GM19324 (cell line): ENCODE results near the gene PROM1.

Source experiments
- ATAC-seq: cut with Tn5 transposase; IDR thresholded peaks from one replicate; pipeline ENCODE4 v1.9.1; 2021; ENCODE audit warnings: mild to moderate bottlenecking, moderate library complexity; ENCODE audit not compliant: unreplicated experiment, low FRiP score

The PROM1 gene

GRCh38 chr4:16000708-16001483 is 82.9 kb downstream of the PROM1 start:
- ATAC-seq: no peak

- no peak for ATAC-seq
These were observed 87.0 kb downstream of the PROM1 start for GRCh38 chr4:15996773-15997172.

- no peak for ATAC-seq
These were observed 88.0 kb downstream of the PROM1 start for GRCh38 chr4:15995826-15996225.

- no peak for ATAC-seq
These were observed 91.7 kb downstream of the PROM1 start for GRCh38 chr4:15992167-15992485.

GRCh38 chr4:15990570-15991285 is 93.1 kb downstream of the PROM1 start:
- ATAC-seq: no peak

- no peak for ATAC-seq
These were observed 94.4 kb downstream of the PROM1 start for GRCh38 chr4:15989424-15989823.

GRCh38 chr4:15988222-15988621 is 95.6 kb downstream of the PROM1 start:
- ATAC-seq: no peak

- ATAC-seq: no peak
These were observed 96.9 kb downstream of the PROM1 start for GRCh38 chr4:15986907-15987306.

GRCh38 chr4:15983610-15984009 is 100.2 kb downstream of the PROM1 start:
- ATAC-seq: no peak

GRCh38 chr4:15982842-15983524 is 100.8 kb downstream of the PROM1 start:
- no peak for ATAC-seq

GRCh38 chr4:15976456-15977447 is 107.1 kb downstream of the PROM1 start:
- no peak for ATAC-seq

- ATAC-seq: no peak
These were observed 112.6 kb downstream of the PROM1 start for GRCh38 chr4:15971068-15971801.

GRCh38 chr4:15968551-15969300 is 115.1 kb downstream of the PROM1 start:
- ATAC-seq: no peak

- no peak for ATAC-seq
These were observed 118.5 kb downstream of the PROM1 start for GRCh38 chr4:15965325-15965724.

- ATAC-seq: no peak
These were observed 119.7 kb downstream of the PROM1 start for GRCh38 chr4:15964159-15964558.

- no peak for ATAC-seq
These were observed 120.2 kb downstream of the PROM1 start for GRCh38 chr4:15963576-15963975.

GRCh38 chr4:15963001-15963451 is 120.8 kb downstream of the PROM1 start, which contains the start of gene FGFBP2:
FGFBP2 (minus strand) TSS chr4:15963175; CDS start chr4:15963129, 46 bp downstream.
- ATAC-seq: peak; percentile 51

- ATAC-seq: no peak
These were observed 121.9 kb downstream of the PROM1 start for GRCh38 chr4:15961781-15962510.
